Caco-2 (cell line): ENCODE results near the gene TENM4. TPM values are rescaled to one million over a fixed set of nuclear protein-coding genes. Genes with fewer than 3 reads are reported as not detected.

Experiments used
- BruUV-seq: library from RNA; stranded (reverse); fragments of 400-500 nt; replicated peaks from 2 replicates; lab custom pipeline; 2021; lab: Mats Ljungman, UMichigan
- CTCF ChIA-PET: fragments of 300-600 bp; sonication (Branson Sonifier 250); formaldehyde crosslinking; loops from one replicate; lab custom pipeline; 2022; ENCODE audit warnings: antibody characterized with exemption; lab: Charles Lee
- POLR2A ChIA-PET: fragments of 300-600 bp; sonication (Branson Sonifier 250); formaldehyde crosslinking; loops from one replicate; lab custom pipeline; 2022; ENCODE audit warnings: antibody characterized with exemption; lab: Charles Lee
- DNase-seq, 2 experiments: peaks; one replicate each; pipeline versions ENCODE4 v3.0.0 to v3.0.0-alpha.2; 2020 to 2022
- H3K27me3 ChIP-seq: replicated peaks from 2 replicates; pipeline ENCODE4 v1.6.0; 2011; ENCODE audit warnings: low read length; ENCODE audit not compliant: control insufficient read depth, insufficient read depth
- H3K36me3 ChIP-seq: 2 replicates; pipeline ENCODE4 v1.5.1; 2011; ENCODE audit warnings: low read length; ENCODE audit not compliant: control insufficient read depth, insufficient read depth
- H3K4me1 ChIP-seq: fragments of 250-450 bp; sonication (Bioruptor Pico); 2 replicates; pipeline ENCODE4 v1.5.1; 2020; ENCODE audit warnings: mild to moderate bottlenecking
- H3K4me3 ChIP-seq: 2 replicates; pipeline ENCODE4 v1.5.1; 2011; ENCODE audit warnings: low read depth, mild to moderate bottlenecking, control low read depth, low read length
- H3K9me3 ChIP-seq: fragments of 250-450 bp; sonication (Bioruptor Pico); 2 replicates; pipeline ENCODE4 v1.5.1; 2020; ENCODE audit warnings: mild to moderate bottlenecking, moderate library complexity
- H3K27ac Mint-ChIP-seq: one replicate; pipeline ENCODE4 v1.8.0; 2022; ENCODE audit warnings: mixed read lengths; ENCODE audit not compliant: unreplicated experiment
- H3K27me3 Mint-ChIP-seq: one replicate; pipeline ENCODE4 v1.8.0; 2022; ENCODE audit warnings: mixed read lengths; ENCODE audit not compliant: insufficient read depth, unreplicated experiment
- H3K36me3 Mint-ChIP-seq: one replicate; pipeline ENCODE4 v1.8.0; 2022; ENCODE audit warnings: mild to moderate bottlenecking, mixed read lengths; ENCODE audit not compliant: insufficient read depth, unreplicated experiment
- H3K4me1 Mint-ChIP-seq: one replicate; pipeline ENCODE4 v1.8.0; 2022; ENCODE audit warnings: low read depth, mixed read lengths; ENCODE audit not compliant: unreplicated experiment
- H3K4me3 Mint-ChIP-seq: one replicate; pipeline ENCODE4 v1.8.0; 2022; ENCODE audit warnings: mild to moderate bottlenecking, moderate library complexity, mixed read lengths; ENCODE audit not compliant: unreplicated experiment
- H3K9me3 Mint-ChIP-seq: one replicate; pipeline ENCODE4 v1.8.0; 2022; ENCODE audit warnings: mixed read lengths; ENCODE audit not compliant: unreplicated experiment
- intact Hi-C: fragments of 100-400 bp; cut with micrococcal nuclease; formaldehyde crosslinking; loops from one replicate; pipeline ENCODE4 v1.10.0; 2022; ENCODE audit not compliant: unreplicated experiment
- total RNA-seq: library from RNA; stranded (reverse); gene quantifications from 2 replicates; pipeline ENCODE4 v1.2.3, GENCODE V29; 2022
- TF ChIP-seq, protein P1 (sequence below), 2 experiments: fragments of 200-600 bp in 1 of 2; IDR thresholded peaks; 1 replicate in 1 of 2; 2 replicates in 1 of 2; pipeline versions ENCODE4 v1.5.1 to v1.8.0; 2011 to 2022; ENCODE audit warnings: antibody characterized with exemption in 1 of 2, control low read depth in 1 of 2, inconsistent platforms in 1 of 2, low read depth in 1 of 2, low read length in 1 of 2, mild to moderate bottlenecking in 1 of 2, moderate library complexity in 1 of 2; ENCODE audit not compliant: insufficient read depth in 1 of 2, severe bottlenecking in 1 of 2, unreplicated experiment in 1 of 2

Gene TENM4
- total RNA-seq, 1 experiment from 2014 or later: 1.1 TPM

GRCh38 chr11:79087238-79087960 is 353.4 kb downstream of the TENM4 start:
- peak overlapping the region; percentile 15 for H3K4me3 Mint-ChIP-seq
- Histone ChIP-seq H3K27me3 (no peaks in the 10 kb centered on the region), H3K36me3 (no peaks in the 10 kb centered on the region), H3K9me3 (no peaks in the 10 kb centered on the region), H3K4me3 (no peak overlapping the region), H3K4me1 (peaks cover 40% of the 10 kb centered on the region)
- H3K27ac Mint-ChIP-seq: peak overlapping the region; percentile 89
- BruUV-seq: no TSS peak
- peaks cover 28% of the 10 kb centered on the region for H3K4me1 Mint-ChIP-seq
- no peaks in the 10 kb centered on the region for H3K9me3 Mint-ChIP-seq
- no peaks in the 10 kb centered on the region for H3K27me3 Mint-ChIP-seq
- ChIA-PET POLR2A (interaction anchor here (0.8 kb wide), 1 partner anchor 11 kb away, joined by 10 read pairs; no protein-coding TSS in a partner anchor), CTCF (interaction anchor here (0.6 to 3.5 kb wide), 14 partner anchors 8 to 441 kb away, joined by 3 to 39 read pairs (median 3); no protein-coding TSS in a partner anchor)
- intact Hi-C loops: loop anchor here (1.0 kb wide), 1 partner anchor 24 kb away; no protein-coding TSS in a partner anchor
- no peaks in the 10 kb centered on the region for H3K36me3 Mint-ChIP-seq
- DNase-seq: peak; percentile 72 to 84
- TF ChIP-seq, protein P1, sequence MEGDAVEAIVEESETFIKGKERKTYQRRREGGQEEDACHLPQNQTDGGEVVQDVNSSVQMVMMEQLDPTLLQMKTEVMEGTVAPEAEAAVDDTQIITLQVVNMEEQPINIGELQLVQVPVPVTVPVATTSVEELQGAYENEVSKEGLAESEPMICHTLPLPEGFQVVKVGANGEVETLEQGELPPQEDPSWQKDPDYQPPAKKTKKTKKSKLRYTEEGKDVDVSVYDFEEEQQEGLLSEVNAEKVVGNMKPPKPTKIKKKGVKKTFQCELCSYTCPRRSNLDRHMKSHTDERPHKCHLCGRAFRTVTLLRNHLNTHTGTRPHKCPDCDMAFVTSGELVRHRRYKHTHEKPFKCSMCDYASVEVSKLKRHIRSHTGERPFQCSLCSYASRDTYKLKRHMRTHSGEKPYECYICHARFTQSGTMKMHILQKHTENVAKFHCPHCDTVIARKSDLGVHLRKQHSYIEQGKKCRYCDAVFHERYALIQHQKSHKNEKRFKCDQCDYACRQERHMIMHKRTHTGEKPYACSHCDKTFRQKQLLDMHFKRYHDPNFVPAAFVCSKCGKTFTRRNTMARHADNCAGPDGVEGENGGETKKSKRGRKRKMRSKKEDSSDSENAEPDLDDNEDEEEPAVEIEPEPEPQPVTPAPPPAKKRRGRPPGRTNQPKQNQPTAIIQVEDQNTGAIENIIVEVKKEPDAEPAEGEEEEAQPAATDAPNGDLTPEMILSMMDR (IDR thresholded peaks at IDR 0.05; ENCODE audit: insufficient read depth in 1 of 2, low read depth in 1 of 2, low read length in 1 of 2, severe bottlenecking in 1 of 2, unreplicated experiment in 1 of 2): no peak

DNA sequence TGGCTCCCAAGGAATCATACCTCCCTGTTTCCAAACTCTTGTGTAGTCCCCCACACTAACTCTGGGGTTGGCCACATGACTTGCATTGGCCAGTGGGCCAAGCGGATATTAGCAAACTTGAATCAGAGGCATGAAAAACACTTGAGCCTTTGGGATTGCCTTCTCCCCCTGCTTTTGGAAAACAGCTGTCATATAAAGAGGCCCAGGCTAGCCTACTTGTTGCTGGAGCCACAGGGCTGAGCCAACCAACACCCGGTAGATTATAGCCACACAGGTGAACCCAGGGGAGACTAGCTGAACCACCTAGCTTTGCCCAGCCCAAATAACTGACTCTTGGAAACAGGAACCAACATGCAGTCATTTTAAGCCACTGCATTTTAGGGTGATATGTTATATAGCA is 354.8 kb downstream of the TENM4 start:
- Histone ChIP-seq H3K27me3 (no peaks in the 10 kb centered on the region), H3K36me3 (no peaks in the 10 kb centered on the region), H3K4me1 (peaks cover 40% of the 10 kb centered on the region), H3K4me3 (no peak overlapping the region), H3K9me3 (no peaks in the 10 kb centered on the region)
- ChIA-PET CTCF (interaction anchor here (0.6 to 3.5 kb wide), 3 partner anchors 14 to 440 kb away, joined by 14 to 39 read pairs (median 20); no protein-coding TSS in a partner anchor), POLR2A (no interaction called here)
- H3K9me3 Mint-ChIP-seq: no peaks in the 10 kb centered on the region
- no TSS peak for BruUV-seq
- no peaks in the 10 kb centered on the region for H3K27me3 Mint-ChIP-seq
- intact Hi-C loops: no loop called here
- no peaks in the 10 kb centered on the region for H3K36me3 Mint-ChIP-seq
- TF ChIP-seq, protein P1 (IDR thresholded peaks at IDR 0.05; ENCODE audit: insufficient read depth in 1 of 2, low read depth in 1 of 2, low read length in 1 of 2, severe bottlenecking in 1 of 2, unreplicated experiment in 1 of 2): no peak
- no peak for DNase-seq
- no peak overlapping the region for H3K4me3 Mint-ChIP-seq
- H3K4me1 Mint-ChIP-seq: peaks cover 28% of the 10 kb centered on the region
- peak overlapping the region; percentile 89 for H3K27ac Mint-ChIP-seq

- Histone ChIP-seq H3K4me1 (peaks cover 37% of the 10 kb centered on the region), H3K4me3 (no peak overlapping the region), H3K9me3 (no peaks in the 10 kb centered on the region), H3K27me3 (no peaks in the 10 kb centered on the region), H3K36me3 (no peaks in the 10 kb centered on the region)
- POLR2A ChIA-PET: no interaction called here
- DNase-seq: no peak
- H3K27me3 Mint-ChIP-seq: no peaks in the 10 kb centered on the region
- H3K4me1 Mint-ChIP-seq: peaks cover 28% of the 10 kb centered on the region
- no peak overlapping the region for H3K4me3 Mint-ChIP-seq
- no peaks in the 10 kb centered on the region for H3K9me3 Mint-ChIP-seq
- no peak overlapping the region for H3K27ac Mint-ChIP-seq
- TF ChIP-seq, protein P1 (IDR thresholded peaks at IDR 0.05; ENCODE audit: insufficient read depth in 1 of 2, low read depth in 1 of 2, low read length in 1 of 2, severe bottlenecking in 1 of 2, unreplicated experiment in 1 of 2): no peak
- CTCF ChIA-PET: no interaction called here
- intact Hi-C loops: no loop called here
- BruUV-seq: no TSS peak
- H3K36me3 Mint-ChIP-seq: no peaks in the 10 kb centered on the region
Measured at GRCh38 chr11:79084382-79084781, 356.4 kb downstream of the TENM4 start.
